H9 (cell line): ENCODE data around the gene FAM43A. TPM values are rescaled to one million over a fixed set of nuclear protein-coding genes. Genes with fewer than 3 reads are reported as not detected.

Experiments
- DNase-seq: peaks from one replicate; pipeline ENCODE4 v3.0.0-alpha.2; 2017
- H2AFZ ChIP-seq: one replicate; pipeline ENCODE4 v1.6.1; 2013; ENCODE audit warnings: mild to moderate bottlenecking, low read length, control low read depth, moderate library complexity
- H2AK5ac ChIP-seq: 2 replicates; pipeline ENCODE4 v1.6.1; 2013; ENCODE audit warnings: low read length, control low read depth, mixed read lengths; ENCODE audit not compliant: insufficient read length
- H2BK120ac ChIP-seq: one replicate; pipeline ENCODE4 v1.6.1; 2013; ENCODE audit warnings: low read depth, mild to moderate bottlenecking, low read length, control low read depth, inconsistent platforms; ENCODE audit not compliant: poor library complexity, severe bottlenecking
- H2BK12ac ChIP-seq: 2 replicates; pipeline ENCODE4 v1.6.1; 2013; ENCODE audit warnings: low read length, control low read depth, mixed read lengths, low read depth; ENCODE audit not compliant: insufficient read length
- H2BK15ac ChIP-seq: 2 replicates; pipeline ENCODE4 v1.6.1; 2013; ENCODE audit warnings: low read depth, low read length, control low read depth
- H2BK20ac ChIP-seq: one replicate; pipeline ENCODE4 v1.6.1; 2013; ENCODE audit warnings: low read depth, mild to moderate bottlenecking, low read length, control low read depth, inconsistent platforms; ENCODE audit not compliant: poor library complexity, severe bottlenecking
- H2BK5ac ChIP-seq: 2 replicates; pipeline ENCODE4 v1.6.1; 2013; ENCODE audit warnings: low read length, control low read depth, mixed read lengths; ENCODE audit not compliant: insufficient read length
- H3K14ac ChIP-seq: 2 replicates; pipeline ENCODE4 v1.6.1; 2013; ENCODE audit warnings: low read length, control low read depth; ENCODE audit not compliant: insufficient read depth
- H3K18ac ChIP-seq: 2 replicates; pipeline ENCODE4 v1.6.1; 2013; ENCODE audit warnings: low read depth, mild to moderate bottlenecking, mixed read lengths, low read length, control low read depth; ENCODE audit not compliant: insufficient read length
- H3K23ac ChIP-seq: 2 replicates; pipeline ENCODE4 v1.6.1; 2013; ENCODE audit warnings: low read length, control low read depth, mixed read lengths, low read depth; ENCODE audit not compliant: insufficient read length
- H3K23me2 ChIP-seq: 2 replicates; pipeline ENCODE4 v1.6.1; 2013; ENCODE audit warnings: low read depth, mild to moderate bottlenecking, mixed read lengths, low read length, control low read depth; ENCODE audit not compliant: insufficient read length, poor library complexity, severe bottlenecking
- H3K27ac ChIP-seq: 2 replicates; pipeline ENCODE4 v1.5.1; 2013; ENCODE audit warnings: low read length, control low read depth, mixed read lengths, low read depth; ENCODE audit not compliant: insufficient read length
- H3K27me3 ChIP-seq: 2 replicates; pipeline ENCODE4 v1.6.1; 2013; ENCODE audit warnings: low read length, control low read depth, inconsistent platforms; ENCODE audit not compliant: insufficient read depth
- H3K4ac ChIP-seq: 2 replicates; pipeline ENCODE4 v1.6.1; 2013; ENCODE audit warnings: low read depth, mild to moderate bottlenecking, control low read depth, inconsistent platforms, low read length, moderate library complexity
- H3K4me1 ChIP-seq: 2 replicates; pipeline ENCODE4 v1.6.1; 2013; ENCODE audit warnings: low read length, control low read depth, inconsistent platforms; ENCODE audit not compliant: insufficient read depth
- H3K4me2 ChIP-seq: 2 replicates; pipeline ENCODE4 v1.6.1; 2013; ENCODE audit warnings: low read length, control low read depth, mixed read lengths; ENCODE audit not compliant: insufficient read length, insufficient read depth
- H3K56ac ChIP-seq: 2 replicates; pipeline ENCODE4 v1.6.1; 2013; ENCODE audit warnings: low read depth, mild to moderate bottlenecking, mixed read lengths, low read length, control low read depth; ENCODE audit not compliant: insufficient read length
- H3K79me1 ChIP-seq: 2 replicates; pipeline ENCODE4 v1.6.1; 2013; ENCODE audit warnings: low read depth, mild to moderate bottlenecking, moderate library complexity, low read length, control low read depth, inconsistent platforms; ENCODE audit not compliant: insufficient read depth, poor library complexity, severe bottlenecking
- H3K79me2 ChIP-seq: 2 replicates; pipeline ENCODE4 v1.6.1; 2013; ENCODE audit warnings: low read length, control low read depth, inconsistent platforms; ENCODE audit not compliant: insufficient read depth
- H3K9ac ChIP-seq: 2 replicates; pipeline ENCODE4 v1.6.1; 2013; ENCODE audit warnings: low read length, control low read depth, mixed read lengths; ENCODE audit not compliant: insufficient read length; ENCODE audit errors: extremely low read depth
- H3K9me3 ChIP-seq: one replicate; pipeline ENCODE4 v1.6.1; 2013; ENCODE audit warnings: low read depth, low read length, inconsistent platforms; ENCODE audit not compliant: control insufficient read depth
- H3T11ph ChIP-seq: one replicate; pipeline ENCODE4 v1.6.1; 2013; ENCODE audit warnings: mild to moderate bottlenecking, low read length, control low read depth, inconsistent platforms
- H4K20me1 ChIP-seq: one replicate; pipeline ENCODE4 v1.6.1; 2013; ENCODE audit not compliant: control insufficient read depth, insufficient read length, insufficient read depth
- H4K5ac ChIP-seq: 2 replicates; pipeline ENCODE4 v1.6.1; 2013; ENCODE audit warnings: low read depth, mild to moderate bottlenecking, mixed read lengths, low read length, control low read depth; ENCODE audit not compliant: insufficient read length
- H4K8ac ChIP-seq: replicated peaks from 2 replicates; pipeline ENCODE4 v1.6.1; 2013; ENCODE audit warnings: low read length, control low read depth, mixed read lengths, low read depth; ENCODE audit not compliant: insufficient read length
- H4K91ac ChIP-seq: 2 replicates; pipeline ENCODE4 v1.6.1; 2013; ENCODE audit warnings: low read depth, mild to moderate bottlenecking, moderate library complexity, mixed read lengths, low read length, control low read depth; ENCODE audit not compliant: insufficient read length
- H3K27ac Mint-ChIP-seq, 3 experiments: 2 replicates in 2 of 3; 3 replicates in 1 of 3; pipeline ENCODE4 v1.8.0; 2020 to 2021; ENCODE audit warnings: mixed read lengths in 3 of 3, mild to moderate bottlenecking in 1 of 3, moderate library complexity in 1 of 3
- H3K27me3 Mint-ChIP-seq: 2 replicates; pipeline ENCODE4 v1.8.0; 2021; ENCODE audit warnings: low read depth, mild to moderate bottlenecking, moderate library complexity, mixed read lengths
- H3K36me3 Mint-ChIP-seq, 3 experiments: 2 replicates in 2 of 3; 3 replicates in 1 of 3; pipeline ENCODE4 v1.8.0; 2020 to 2021; ENCODE audit warnings: low read depth in 3 of 3, mixed read lengths in 3 of 3; ENCODE audit not compliant: insufficient read depth in 1 of 3
- H3K4me1 Mint-ChIP-seq, 2 experiments: 2 replicates each; pipeline ENCODE4 v1.8.0; 2020; ENCODE audit warnings: mixed read lengths in 2 of 2
- H3K4me3 Mint-ChIP-seq, 2 experiments: 2 replicates in 1 of 2; 3 replicates in 1 of 2; pipeline ENCODE4 v1.8.0; 2020 to 2021; ENCODE audit warnings: mild to moderate bottlenecking in 2 of 2, mixed read lengths in 2 of 2, moderate library complexity in 1 of 2
- H3K9me3 Mint-ChIP-seq, 2 experiments: 2 replicates in 1 of 2; 3 replicates in 1 of 2; pipeline ENCODE4 v1.8.0; 2020; ENCODE audit warnings: mild to moderate bottlenecking in 2 of 2, mixed read lengths in 2 of 2, moderate library complexity in 1 of 2
- CTCF ChIP-seq: fragments of 200-600 bp; sonication (generic); conservative IDR thresholded peaks from 3 replicates; pipeline ENCODE4 v1.8.0; 2021; ENCODE audit warnings: antibody characterized with exemption, mild to moderate bottlenecking
- WGBS: extraction: QIAGEN DNeasy Blood & Tissue Kit; methylation state at CpG from one replicate; pipeline ENCODE4 v1.1.7; 2013; ENCODE audit warnings: missing lambda C conversion rate, low lambda C conversion rate, mixed read lengths; ENCODE audit not compliant: insufficient read length; ENCODE audit errors: extremely low coverage; 5-methylcytosine and 5-hydroxymethylcytosine counted together
- total RNA-seq: library from RNA; stranded (reverse); gene quantifications from 2 replicates; pipeline ENCODE4 v1.2.1, GENCODE V29; 2021

FAM43A gene
- total RNA-seq, 1 experiment from 2014 or later, result 2.7 TPM

DNA sequence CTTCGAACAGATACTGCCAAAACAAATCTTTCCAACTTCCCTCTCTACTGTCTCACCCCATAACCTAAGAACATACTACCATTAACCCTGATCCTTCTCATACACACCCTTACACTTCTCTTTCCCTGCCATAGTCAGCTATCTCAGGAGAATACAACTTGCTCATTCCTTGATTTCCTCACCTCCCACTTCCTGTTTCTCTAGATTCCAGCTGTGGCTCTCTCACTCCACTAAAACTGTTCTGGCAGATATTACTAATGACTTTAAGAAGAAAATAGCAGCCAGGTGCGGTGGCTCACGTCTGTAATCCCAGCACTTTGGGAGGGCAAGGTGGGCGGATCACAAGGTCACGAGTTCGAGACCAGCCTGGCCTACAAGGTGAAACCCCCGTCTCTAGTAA is 18.3 kb upstream of the FAM43A start:
- Histone ChIP-seq H3K18ac (no peak overlapping the region), H2AFZ (no peak overlapping the region), H2AK5ac (no peak overlapping the region), H3K4ac (no peak overlapping the region), H4K5ac (no peak overlapping the region), H4K20me1 (no peaks in the 10 kb centered on the region), H3K79me1 (peaks cover 4% of the 10 kb centered on the region), H3K4me2 (no peak overlapping the region), H2BK15ac (no peak overlapping the region), H3K9me3 (no peaks in the 10 kb centered on the region), H2BK120ac (no peak overlapping the region), H4K8ac (no peak overlapping the region), H3K27ac (no peak overlapping the region), H3K9ac (no peak overlapping the region), H4K91ac (no peak overlapping the region), H3K56ac (no peak overlapping the region), H2BK12ac (no peak overlapping the region), H2BK20ac (no peak overlapping the region), H3K4me1 (no peaks in the 10 kb centered on the region), H3K14ac (no peak overlapping the region), H3T11ph (no peak overlapping the region), H2BK5ac (no peak overlapping the region), H3K79me2 (peaks cover 12% of the 10 kb centered on the region; the same call in 1 of the 2 replicates), H3K27me3 (no peaks in the 10 kb centered on the region), H3K23me2 (peaks cover 4% of the 10 kb centered on the region), H3K23ac (no peak overlapping the region)
- no peak for DNase-seq
- H3K4me1 Mint-ChIP-seq, result peaks cover 6 to 12% of the 10 kb centered on the region in 2 experiments
- no peak for TF ChIP-seq CTCF
- H3K9me3 Mint-ChIP-seq, result no peaks in the 10 kb centered on the region
- no peak overlapping the region for H3K4me3 Mint-ChIP-seq
- H3K27ac Mint-ChIP-seq, result no peak overlapping the region; a peak in 1 of 7 replicates
- H3K27me3 Mint-ChIP-seq, result no peaks in the 10 kb centered on the region
- no CpG with 5 or more reads among the region's 7 CpGs for WGBS
- peaks cover 15 to 55% (median 50%) of the 10 kb centered on the region in 3 experiments; a peak in 6 of 7 replicates for H3K36me3 Mint-ChIP-seq
